HepG2 (cell line): ENCODE results near the gene BCL2L1. TPM values are rescaled to one million over a fixed set of nuclear protein-coding genes. Genes with fewer than 3 reads are reported as not detected.
A peak's percentile ranks its signal among the peaks of the same experiment; 100 is the strongest.

ENCODE experiments used
- AGO1 ChIP-seq: fragments of 200-400 bp; formaldehyde crosslinking; IDR thresholded peaks from 2 replicates; pipeline ENCODE4 v1.6.1; 2017; ENCODE audit warnings: mild to moderate bottlenecking, low read depth, low read length, moderate library complexity; ENCODE audit not compliant: poor library complexity, severe bottlenecking
- CBFB ChIP-seq: sonication (generic); formaldehyde crosslinking; IDR thresholded peaks from 2 replicates; pipeline ENCODE4 v1.4.0; 2020; ENCODE audit warnings: missing genetic modification reagents
- CCDC6 ChIP-seq: sonication (generic); formaldehyde crosslinking; IDR thresholded peaks from 2 replicates; pipeline ENCODE4 v1.8.1; 2022; ENCODE audit warnings: mild to moderate bottlenecking, missing genetic modification reagents, moderate library complexity
- CREM ChIP-seq, 2 experiments: sonication (generic) in 1 of 2; formaldehyde crosslinking in 1 of 2; IDR thresholded peaks; 2 replicates each; pipeline versions ENCODE4 v1.4.0 to v1.6.1; 2016 to 2020; ENCODE audit warnings: antibody characterized with exemption in 1 of 2, mild to moderate bottlenecking in 1 of 2, missing genetic modification reagents in 1 of 2
- DMAP1 ChIP-seq: IDR thresholded peaks from 2 replicates; pipeline ENCODE4 v1.6.1; 2016
- E2F2 ChIP-seq: sonication (generic); formaldehyde crosslinking; IDR thresholded peaks from 2 replicates; pipeline ENCODE4 v1.4.0; 2020; ENCODE audit warnings: missing genetic modification reagents, borderline replicate concordance
- FOXK1 ChIP-seq: sonication (generic); formaldehyde crosslinking; IDR thresholded peaks from 2 replicates; pipeline ENCODE4 v1.4.0; 2020; ENCODE audit warnings: low read depth, missing genetic modification reagents, borderline replicate concordance
- GATAD2A ChIP-seq: IDR thresholded peaks from 2 replicates; pipeline ENCODE4 v1.6.1; 2016
- HMG20B ChIP-seq: conservative IDR thresholded peaks from 2 replicates; pipeline ENCODE4 v1.6.1; 2016; ENCODE audit warnings: missing genetic modification reagents, missing compliant biosample characterization
- JDP2 ChIP-seq: sonication (generic); formaldehyde crosslinking; IDR thresholded peaks from 2 replicates; pipeline ENCODE4 v1.8.1; 2022; ENCODE audit warnings: missing genetic modification reagents, borderline replicate concordance
- NBN ChIP-seq: fragments of 450-650 bp; conservative IDR thresholded peaks from 2 replicates; pipeline ENCODE4 v1.6.1; 2017
- SALL1 ChIP-seq: sonication (generic); formaldehyde crosslinking; IDR thresholded peaks from 2 replicates; pipeline ENCODE4 v1.8.0; 2022; ENCODE audit warnings: mild to moderate bottlenecking, missing genetic modification reagents
- SMARCE1 ChIP-seq: fragments of 450-650 bp; IDR thresholded peaks from 2 replicates; pipeline ENCODE4 v1.6.1; 2017; ENCODE audit warnings: borderline replicate concordance
- SSRP1 ChIP-seq: IDR thresholded peaks from 2 replicates; pipeline ENCODE4 v1.6.1; 2016; ENCODE audit warnings: control low read depth
- ZBTB8A ChIP-seq: sonication (generic); formaldehyde crosslinking; IDR thresholded peaks from 2 replicates; pipeline ENCODE4 v1.4.0; 2020; ENCODE audit warnings: mild to moderate bottlenecking, low read depth, missing genetic modification reagents, borderline replicate concordance
- ZMYM2 ChIP-seq: sonication (generic); formaldehyde crosslinking; IDR thresholded peaks from 2 replicates; pipeline ENCODE4 v1.8.0; 2022; ENCODE audit warnings: mild to moderate bottlenecking, missing genetic modification reagents
- ZMYM3 ChIP-seq: sonication (generic); formaldehyde crosslinking; IDR thresholded peaks from 2 replicates; pipeline ENCODE4 v1.5.1; 2020; ENCODE audit warnings: mild to moderate bottlenecking, missing genetic modification reagents
- ZNF224 ChIP-seq: sonication (generic); formaldehyde crosslinking; IDR thresholded peaks from 2 replicates; pipeline ENCODE4 v1.5.0; 2020; ENCODE audit warnings: mild to moderate bottlenecking, missing genetic modification reagents
- ZNF343 ChIP-seq: sonication (generic); formaldehyde crosslinking; IDR thresholded peaks from 2 replicates; pipeline ENCODE4 v1.4.0; 2020; ENCODE audit warnings: mild to moderate bottlenecking, missing genetic modification reagents
- ZNF543 ChIP-seq: sonication (generic); formaldehyde crosslinking; IDR thresholded peaks from 2 replicates; pipeline ENCODE4 v1.4.0; 2020; ENCODE audit warnings: mild to moderate bottlenecking, missing genetic modification reagents
- ZNF546 ChIP-seq: sonication (generic); formaldehyde crosslinking; conservative IDR thresholded peaks from 2 replicates; pipeline ENCODE4 v1.8.1; 2023; ENCODE audit warnings: mild to moderate bottlenecking, missing genetic modification reagents
- ZNF589 ChIP-seq: sonication (generic); formaldehyde crosslinking; conservative IDR thresholded peaks from 2 replicates; pipeline ENCODE4 v1.8.0; 2022; ENCODE audit warnings: mild to moderate bottlenecking, moderate library complexity, missing genetic modification reagents
- ZNF644 ChIP-seq: IDR thresholded peaks from 2 replicates; pipeline ENCODE4 v1.6.1; 2016; ENCODE audit warnings: low read depth
- polyA plus RNA-seq, 8 experiments: library from polyadenylated mRNA; depleted of rRNA in 3 of 8; stranded (reverse) in 7 of 8; unstranded in 1 of 8; fragments of >200 nt; fragmentation: Illumina TruSeq in 4 of 8; extraction: Trizol in 4 of 8; gene quantifications; 2 replicates each; pipeline versions ENCODE4 v1.2.1 to v1.2.3, GENCODE V29; 2011 to 2016; ENCODE audit warnings: low read depth in 4 of 8, missing spikeins in 1 of 8, mixed read lengths in 1 of 8; ENCODE audit not compliant: insufficient read depth in 1 of 8
- total RNA-seq, 5 experiments: library from RNA; depleted of rRNA; stranded (reverse); fragments of >200 nt; fragmentation: Illumina TruSeq; extraction: Trizol; gene quantifications; 2 replicates each; pipeline ENCODE4 v1.2.3, GENCODE V29; 2016; ENCODE audit warnings: low read depth in 1 of 5
- TF ChIP-seq, protein P1 (sequence below): IDR thresholded peaks from 2 replicates; pipeline ENCODE4 v1.6.1; 2016; ENCODE audit warnings: mild to moderate bottlenecking
- TF ChIP-seq, protein P2 (sequence below): sonication (generic); formaldehyde crosslinking; IDR thresholded peaks from 2 replicates; pipeline ENCODE4 v1.4.0; 2020; ENCODE audit warnings: missing genetic modification reagents

BCL2L1 gene
- total and polyA plus RNA-seq, 2 of the 13 experiments (the other 11 are each of a cell fraction or from before 2014, with no cell fraction given): 164 to 258 TPM

DNA sequence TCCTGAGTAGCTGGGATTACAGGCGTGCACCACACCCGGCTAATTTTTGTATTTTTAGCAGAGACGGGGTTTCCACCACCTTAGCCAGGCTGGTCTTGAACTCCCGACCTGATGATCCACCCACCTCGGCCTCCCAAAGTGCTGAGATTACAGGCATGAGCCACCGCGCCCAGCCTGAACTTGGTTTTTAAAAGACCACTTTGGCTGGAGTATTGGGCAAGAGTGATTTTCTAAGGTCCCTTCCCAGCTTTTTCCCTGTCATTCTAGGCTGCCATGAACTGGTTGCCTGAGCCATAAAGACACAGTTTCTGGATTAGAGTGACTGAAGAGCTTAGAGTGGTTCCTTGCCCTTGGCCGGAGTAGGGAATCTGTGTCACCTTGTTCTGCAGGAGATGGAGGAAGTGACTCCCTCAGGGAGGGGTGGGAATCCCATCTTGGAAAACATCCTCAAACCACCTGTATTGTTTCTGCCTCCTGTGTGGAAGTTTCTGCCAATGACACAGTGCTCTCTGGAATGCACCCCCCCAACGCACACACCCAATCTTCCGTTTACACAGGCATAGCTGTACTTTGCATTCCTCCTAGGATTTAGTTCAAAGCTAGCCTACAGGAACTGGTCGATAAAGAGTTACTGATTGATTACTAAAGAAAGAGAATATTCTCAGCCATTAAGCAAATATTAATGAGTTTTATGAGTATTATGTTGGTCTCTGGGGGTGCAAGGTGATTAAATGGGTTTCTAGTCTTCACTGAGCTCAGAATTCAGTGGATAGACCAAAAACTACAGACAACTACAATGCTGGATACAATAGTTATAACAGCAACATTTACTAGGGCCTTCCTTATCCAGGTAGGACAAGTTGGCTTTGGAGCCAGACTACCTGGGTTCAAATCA lies 18.2 kb downstream of the BCL2L1 start (continued):
- TF ChIP-seq SSRP1 (CRISPR knock-in tag) (no peak; the same call in 1 of the 2 replicates), HMG20B (peak; percentile 98), CBFB (CRISPR knock-in tag) (peak; percentile 96), AGO1 (no peak), ZBTB8A (peak; percentile 89), CREM (IDR thresholded peaks at IDR 0.05) (peak; percentile 99), CREM (CRISPR knock-in tag; IDR thresholded peaks at IDR 0.05) (no peak), ZNF543 (CRISPR knock-in tag) (peak; percentile 85), ZNF224 (CRISPR knock-in tag) (peak; percentile 34; the same call in 1 of the 2 replicates), ZNF546 (CRISPR knock-in tag) (no peak; the same call in 1 of the 2 replicates), ZNF589 (peak; percentile 57), SMARCE1 (peak; percentile 93), GATAD2A (CRISPR knock-in tag) (peak; percentile 100), ZNF343 (peak; percentile 86; the same call in 1 of the 2 replicates), DMAP1 (CRISPR knock-in tag) (peak; percentile 95), SALL1 (CRISPR knock-in tag) (peak; percentile 100), CCDC6 (CRISPR knock-in tag) (peak; percentile 99), ZNF644 (CRISPR knock-in tag) (peak; percentile 94), E2F2 (CRISPR knock-in tag) (peak; percentile 80; the same call in 1 of the 2 replicates), ZMYM2 (CRISPR knock-in tag) (peak; percentile 91), NBN (no peak), JDP2 (CRISPR knock-in tag) (peak; percentile 95; the same call in 1 of the 2 replicates), ZMYM3 (CRISPR knock-in tag) (peak; percentile 96), FOXK1 (CRISPR knock-in tag) (peak; percentile 99)
- TF ChIP-seq, protein P1, sequence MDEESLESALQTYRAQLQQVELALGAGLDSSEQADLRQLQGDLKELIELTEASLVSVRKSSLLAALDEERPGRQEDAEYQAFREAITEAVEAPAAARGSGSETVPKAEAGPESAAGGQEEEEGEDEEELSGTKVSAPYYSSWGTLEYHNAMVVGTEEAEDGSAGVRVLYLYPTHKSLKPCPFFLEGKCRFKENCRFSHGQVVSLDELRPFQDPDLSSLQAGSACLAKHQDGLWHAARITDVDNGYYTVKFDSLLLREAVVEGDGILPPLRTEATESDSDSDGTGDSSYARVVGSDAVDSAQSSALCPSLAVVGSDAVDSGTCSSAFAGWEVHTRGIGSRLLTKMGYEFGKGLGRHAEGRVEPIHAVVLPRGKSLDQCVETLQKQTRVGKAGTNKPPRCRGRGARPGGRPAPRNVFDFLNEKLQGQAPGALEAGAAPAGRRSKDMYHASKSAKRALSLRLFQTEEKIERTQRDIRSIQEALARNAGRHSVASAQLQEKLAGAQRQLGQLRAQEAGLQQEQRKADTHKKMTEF (CRISPR knock-in tag): peak; percentile 100
- TF ChIP-seq, protein P2, sequence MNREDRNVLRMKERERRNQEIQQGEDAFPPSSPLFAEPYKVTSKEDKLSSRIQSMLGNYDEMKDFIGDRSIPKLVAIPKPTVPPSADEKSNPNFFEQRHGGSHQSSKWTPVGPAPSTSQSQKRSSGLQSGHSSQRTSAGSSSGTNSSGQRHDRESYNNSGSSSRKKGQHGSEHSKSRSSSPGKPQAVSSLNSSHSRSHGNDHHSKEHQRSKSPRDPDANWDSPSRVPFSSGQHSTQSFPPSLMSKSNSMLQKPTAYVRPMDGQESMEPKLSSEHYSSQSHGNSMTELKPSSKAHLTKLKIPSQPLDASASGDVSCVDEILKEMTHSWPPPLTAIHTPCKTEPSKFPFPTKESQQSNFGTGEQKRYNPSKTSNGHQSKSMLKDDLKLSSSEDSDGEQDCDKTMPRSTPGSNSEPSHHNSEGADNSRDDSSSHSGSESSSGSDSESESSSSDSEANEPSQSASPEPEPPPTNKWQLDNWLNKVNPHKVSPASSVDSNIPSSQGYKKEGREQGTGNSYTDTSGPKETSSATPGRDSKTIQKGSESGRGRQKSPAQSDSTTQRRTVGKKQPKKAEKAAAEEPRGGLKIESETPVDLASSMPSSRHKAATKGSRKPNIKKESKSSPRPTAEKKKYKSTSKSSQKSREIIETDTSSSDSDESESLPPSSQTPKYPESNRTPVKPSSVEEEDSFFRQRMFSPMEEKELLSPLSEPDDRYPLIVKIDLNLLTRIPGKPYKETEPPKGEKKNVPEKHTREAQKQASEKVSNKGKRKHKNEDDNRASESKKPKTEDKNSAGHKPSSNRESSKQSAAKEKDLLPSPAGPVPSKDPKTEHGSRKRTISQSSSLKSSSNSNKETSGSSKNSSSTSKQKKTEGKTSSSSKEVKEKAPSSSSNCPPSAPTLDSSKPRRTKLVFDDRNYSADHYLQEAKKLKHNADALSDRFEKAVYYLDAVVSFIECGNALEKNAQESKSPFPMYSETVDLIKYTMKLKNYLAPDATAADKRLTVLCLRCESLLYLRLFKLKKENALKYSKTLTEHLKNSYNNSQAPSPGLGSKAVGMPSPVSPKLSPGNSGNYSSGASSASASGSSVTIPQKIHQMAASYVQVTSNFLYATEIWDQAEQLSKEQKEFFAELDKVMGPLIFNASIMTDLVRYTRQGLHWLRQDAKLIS (CRISPR knock-in tag): peak; percentile 99
